Measurements from ENCODE around the gene TMEM107. TPM values are rescaled to one million over a fixed set of nuclear protein-coding genes. Genes with fewer than 3 reads are reported as not detected.

The TMEM107 gene
- total RNA-seq: 17.7 and 18.1 TPM in 2 replicates

DNA sequence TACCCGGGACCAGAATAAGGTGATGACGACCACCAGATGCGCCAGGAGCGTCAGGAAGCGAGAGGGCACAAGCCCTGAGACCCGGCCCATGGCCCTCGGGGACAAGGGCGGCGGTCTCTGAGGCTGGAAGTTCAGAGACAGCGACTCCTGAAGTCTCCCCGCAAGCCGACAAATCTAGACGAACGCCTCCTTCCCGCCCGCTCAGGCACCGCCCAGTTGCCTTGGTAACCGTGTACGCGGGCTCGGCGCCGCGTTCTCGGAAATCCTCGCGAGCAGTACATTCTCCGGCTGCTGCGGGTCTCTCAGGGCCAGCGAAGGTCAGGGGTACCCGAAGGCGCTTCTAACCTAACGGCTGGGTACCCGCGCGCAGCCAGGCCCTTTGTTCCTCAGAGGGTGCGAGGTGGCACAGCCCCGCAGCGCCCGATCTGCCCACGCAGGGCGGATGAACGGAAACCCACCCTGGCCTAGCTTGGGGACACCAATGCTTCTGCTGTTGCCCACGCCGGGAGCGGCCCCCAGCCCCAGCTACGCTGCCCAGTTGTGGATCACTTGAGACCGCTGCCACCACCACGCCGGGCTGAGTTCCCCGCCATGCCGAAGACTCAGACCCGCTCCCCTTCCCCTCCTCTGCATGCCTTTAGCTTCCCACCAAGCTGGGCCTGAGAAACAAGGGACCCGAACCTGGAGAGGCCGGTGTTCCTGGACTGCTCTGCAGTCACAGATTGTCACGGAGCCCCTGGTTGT, at the start of gene TMEM107:
Gene TMEM107, minus strand, starts transcription at position 184 of the 744 bp plus-strand sequence. Its CDS starts 94 bp downstream, at position 90.

GRCh38 chr17:8209907-8210760, 34.0 kb upstream of the TMEM107 start, which contains the start of gene AURKB:
AURKB (minus strand) TSS chr17:8210575; CDS start chr17:8210224, 351 bp downstream.

GRCh38 chr17:8189711-8190477, 13.7 kb upstream of the TMEM107 start, which contains the start of gene BORCS6:
BORCS6 (minus strand) TSS chr17:8190180; CDS start chr17:8190140, 40 bp downstream.

DNA sequence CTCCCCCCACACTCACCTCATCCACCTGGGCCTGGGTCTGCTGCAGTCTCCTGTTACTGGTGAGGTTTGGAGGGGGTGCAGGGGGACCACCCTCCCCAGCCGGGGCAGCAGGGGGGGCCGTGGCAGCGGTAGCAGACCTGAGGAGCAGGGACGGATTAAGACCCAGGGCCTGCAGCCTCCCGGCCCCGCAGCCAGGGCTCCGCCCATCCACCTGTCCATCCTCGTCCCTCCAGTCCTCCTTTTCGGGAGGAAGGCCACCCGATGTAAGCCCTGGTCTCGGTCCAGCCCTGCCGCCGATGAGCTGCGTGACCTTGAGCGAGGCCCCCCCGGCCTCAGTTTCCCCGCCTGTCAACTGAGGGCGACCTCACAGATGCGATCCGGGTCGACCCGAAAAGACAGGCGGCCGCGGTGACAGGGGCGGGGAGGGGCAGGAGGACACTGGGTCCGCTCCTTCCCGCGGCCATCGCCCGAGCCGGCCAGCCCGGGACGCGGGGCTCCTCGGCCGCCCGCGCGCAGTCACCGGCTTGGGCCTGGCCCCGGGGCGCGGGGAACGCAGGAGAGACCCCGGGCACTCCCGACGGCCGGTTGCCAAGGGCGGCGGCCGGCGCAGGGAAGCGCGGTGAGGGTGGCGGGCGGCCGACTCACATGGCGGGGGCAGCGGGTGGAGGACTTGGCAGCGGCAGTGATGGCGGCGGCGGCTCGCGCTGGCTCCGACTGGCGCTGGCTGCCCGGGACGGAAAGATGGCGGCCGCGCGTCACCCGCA, 13.8 kb downstream of the TMEM107 start, which contains the start of gene VAMP2:
Gene VAMP2, minus strand, starts transcription at position 716 of the 764 bp plus-strand sequence. Its CDS starts 69 bp downstream, at position 647.

GRCh38 chr17:8152112-8152775, 23.9 kb downstream of the TMEM107 start, which contains the start of gene PER1:
PER1 (minus strand) TSS chr17:8152404; CDS start chr17:8150706, 1,698 bp downstream.

DNA sequence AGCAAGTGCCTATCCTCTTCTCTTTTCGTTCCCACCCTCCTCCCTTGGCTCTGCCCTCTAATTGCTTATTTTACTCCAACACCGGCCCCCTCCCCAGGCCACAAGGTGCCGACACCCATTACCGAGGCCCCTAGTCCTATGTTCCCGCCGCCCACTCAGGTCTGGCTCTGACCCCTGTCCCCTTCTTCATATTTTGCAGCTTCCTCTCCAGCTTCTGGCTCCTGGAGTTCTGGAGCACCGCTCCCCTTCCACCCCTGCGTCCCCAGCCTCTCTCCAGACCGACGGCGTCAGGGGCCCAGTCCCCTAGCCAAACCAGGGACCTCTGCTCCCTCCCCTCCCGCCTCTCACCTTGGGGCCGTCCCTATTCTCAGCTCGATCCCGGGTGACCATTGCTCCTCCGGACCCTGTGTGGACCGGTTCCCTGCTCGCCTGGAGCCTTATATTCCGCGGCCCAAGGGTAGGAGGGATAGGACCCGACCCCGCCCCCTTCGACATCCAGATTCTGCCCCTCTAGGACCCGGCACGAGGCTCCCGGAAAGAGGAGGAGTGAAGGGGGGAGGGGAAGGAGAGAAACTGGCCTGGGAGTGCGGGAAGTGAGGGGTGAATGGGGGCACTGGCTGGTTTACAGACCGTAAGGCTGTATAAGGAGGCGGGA, 52.4 kb downstream of the TMEM107 start, which contains the start of gene HES7:
Gene HES7, minus strand, starts transcription at position 412 of the 655 bp plus-strand sequence. Its CDS starts 22 bp downstream, at position 390.

Other genes with a start within 250 kb of the TMEM107 start
- gene KCNAB3, start 246.5 kb downstream of the TMEM107 start, total RNA-seq: under 0.01 and 0.21 TPM in 2 replicates
- gene TRAPPC1, start 244.4 kb downstream of the TMEM107 start, total RNA-seq: 26.7 and 47.7 TPM in 2 replicates
- 12.0 and 18.7 TPM in 2 replicates for gene CNTROB, start 244.2 kb downstream of the TMEM107 start, total RNA-seq
- 0.28 TPM in 1 of 2 replicates, not detected in the other for gene GUCY2D, start 173.8 kb downstream of the TMEM107 start, total RNA-seq
- gene ALOX15B, start 137.3 kb downstream of the TMEM107 start, total RNA-seq: 20.8 and 72.9 TPM in 2 replicates
- 0.57 and 1.7 TPM in 2 replicates for gene ALOX12B, start 88.7 kb downstream of the TMEM107 start, total RNA-seq
- 2.3 and 3.1 TPM in 2 replicates for gene ALOXE3, start 57.9 kb downstream of the TMEM107 start, total RNA-seq
- 0.28 and 1.0 TPM in 2 replicates for gene HES7, start 52.3 kb downstream of the TMEM107 start, total RNA-seq
- 28.0 and 74.1 TPM in 2 replicates for gene PER1, start 24.0 kb downstream of the TMEM107 start, total RNA-seq
- gene VAMP2, start 13.4 kb downstream of the TMEM107 start, total RNA-seq: 3.8 and 4.4 TPM in 2 replicates
- 4.1 and 5.3 TPM in 2 replicates for gene BORCS6, start 13.8 kb upstream of the TMEM107 start, total RNA-seq
- under 0.01 and 0.21 TPM in 2 replicates for gene AURKB, start 34.2 kb upstream of the TMEM107 start, total RNA-seq
- 4.8 and 9.1 TPM in 2 replicates for gene CTC1, start 71.7 kb upstream of the TMEM107 start, total RNA-seq
- gene PFAS, start 72.9 kb upstream of the TMEM107 start, total RNA-seq: 11.3 and 13.7 TPM in 2 replicates
- gene RANGRF, start 112.3 kb upstream of the TMEM107 start, total RNA-seq: 9.3 and 17.1 TPM in 2 replicates
- 0.34 and 0.57 TPM in 2 replicates for gene SLC25A35, start 119.0 kb upstream of the TMEM107 start, total RNA-seq
- gene ARHGEF15, start 133.9 kb upstream of the TMEM107 start, total RNA-seq: not detected in 2 replicates
- not detected in 2 replicates for gene ODF4, start 163.5 kb upstream of the TMEM107 start, total RNA-seq
- 4,034 and 6,639 TPM in 2 replicates for gene RPL26, start 206.8 kb upstream of the TMEM107 start, total RNA-seq
- gene RNF222, start 221.4 kb upstream of the TMEM107 start, total RNA-seq: 0.14 and 1.4 TPM in 2 replicates

Data from nasal cavity respiratory epithelium epithelial cell of viscerocranial mucosa (primary cell).